ENCODE data around the gene AHRR.
"Not testable (repeated sequence)": the region's sequence is repeated elsewhere in the genome, so short reads cannot be mapped to it uniquely, and the experiment has no call there.

Gene AHRR

GRCh38 chr5:380701-381309, 59.3 kb downstream of the AHRR start:
- DNase-seq: no peak

GRCh38 chr5:383066-383465, 61.6 kb downstream of the AHRR start:
- DNase-seq: no peak

GRCh38 chr5:383621-384020, 62.1 kb downstream of the AHRR start:
- DNase-seq: no peak

- DNase-seq: not testable (repeated sequence)
These were observed 63.1 kb downstream of the AHRR start for GRCh38 chr5:384576-384975.

- DNase-seq: no peak
These were observed 63.8 kb downstream of the AHRR start for GRCh38 chr5:385321-385720.

GRCh38 chr5:386432-387341, 65.2 kb downstream of the AHRR start:
- DNase-seq: no peak

- no peak for DNase-seq
These were observed 66.2 kb downstream of the AHRR start for GRCh38 chr5:387491-388265.

GRCh38 chr5:388266-389196, 67.0 kb downstream of the AHRR start:
- peak; percentile 26 for DNase-seq

GRCh38 chr5:389197-389821, 67.8 kb downstream of the AHRR start:
- DNase-seq: no peak

- DNase-seq: no peak
These were observed 68.5 kb downstream of the AHRR start for GRCh38 chr5:389891-390622.

- no peak for DNase-seq
These were observed 69.3 kb downstream of the AHRR start for GRCh38 chr5:390623-391491.

- no peak for DNase-seq
These were observed 71.0 kb downstream of the AHRR start for GRCh38 chr5:392431-392988.

- no peak for DNase-seq
These were observed 72.3 kb downstream of the AHRR start for GRCh38 chr5:393846-394275.

GRCh38 chr5:394671-395155, 73.2 kb downstream of the AHRR start:
- no peak for DNase-seq

- no peak for DNase-seq
These were observed 73.8 kb downstream of the AHRR start for GRCh38 chr5:395156-395920.

GRCh38 chr5:395921-396530, 74.5 kb downstream of the AHRR start:
- DNase-seq: no peak

GRCh38 chr5:396531-396961, 75.0 kb downstream of the AHRR start:
- no peak for DNase-seq

GRCh38 chr5:398141-398474, 76.6 kb downstream of the AHRR start:
- DNase-seq: not testable (repeated sequence)

Data from NCI-H774 (cell line).